ENCODE data around the gene TMEM144. TPM values are rescaled to one million over a fixed set of nuclear protein-coding genes. Genes with fewer than 3 reads are reported as not detected.

The TMEM144 gene
- total RNA-seq, 1 experiment from 2014 or later, result 3.4 TPM

- no peak overlapping the region for H4K8ac ChIP-seq (replicated peaks; ENCODE audit: insufficient read length, low read depth, low read length)
- H2AK5ac ChIP-seq (ENCODE audit: insufficient read length, low read length), result no peak overlapping the region
- no peak overlapping the region for H2BK12ac ChIP-seq (ENCODE audit: insufficient read length, low read depth, low read length)
- H3K27me3 Mint-ChIP-seq (ENCODE audit: low read depth), result no peaks in the 10 kb centered on the region
- H3K18ac ChIP-seq (ENCODE audit: insufficient read length, low read depth, low read length), result no peak overlapping the region
- H2BK120ac ChIP-seq (ENCODE audit: low read depth, low read length, poor library complexity, severe bottlenecking), result no peak overlapping the region
- TF ChIP-seq, protein P1, sequence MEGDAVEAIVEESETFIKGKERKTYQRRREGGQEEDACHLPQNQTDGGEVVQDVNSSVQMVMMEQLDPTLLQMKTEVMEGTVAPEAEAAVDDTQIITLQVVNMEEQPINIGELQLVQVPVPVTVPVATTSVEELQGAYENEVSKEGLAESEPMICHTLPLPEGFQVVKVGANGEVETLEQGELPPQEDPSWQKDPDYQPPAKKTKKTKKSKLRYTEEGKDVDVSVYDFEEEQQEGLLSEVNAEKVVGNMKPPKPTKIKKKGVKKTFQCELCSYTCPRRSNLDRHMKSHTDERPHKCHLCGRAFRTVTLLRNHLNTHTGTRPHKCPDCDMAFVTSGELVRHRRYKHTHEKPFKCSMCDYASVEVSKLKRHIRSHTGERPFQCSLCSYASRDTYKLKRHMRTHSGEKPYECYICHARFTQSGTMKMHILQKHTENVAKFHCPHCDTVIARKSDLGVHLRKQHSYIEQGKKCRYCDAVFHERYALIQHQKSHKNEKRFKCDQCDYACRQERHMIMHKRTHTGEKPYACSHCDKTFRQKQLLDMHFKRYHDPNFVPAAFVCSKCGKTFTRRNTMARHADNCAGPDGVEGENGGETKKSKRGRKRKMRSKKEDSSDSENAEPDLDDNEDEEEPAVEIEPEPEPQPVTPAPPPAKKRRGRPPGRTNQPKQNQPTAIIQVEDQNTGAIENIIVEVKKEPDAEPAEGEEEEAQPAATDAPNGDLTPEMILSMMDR (conservative IDR thresholded peaks at IDR 0.05), result no peak
- peaks cover 4 to 8% (median 7%) of the 10 kb centered on the region in 3 experiments; a peak in 5 of 7 replicates for H3K36me3 Mint-ChIP-seq (ENCODE audit: insufficient read depth in 1 of 3, low read depth in 3 of 3)
- DNase-seq, result no peak
- H4K5ac ChIP-seq (ENCODE audit: insufficient read length, low read depth, low read length), result no peak overlapping the region
- no peak overlapping the region for H3K4me3 Mint-ChIP-seq
- no peak overlapping the region for H3K27ac ChIP-seq (ENCODE audit: insufficient read length, low read depth, low read length)
- H3K23ac ChIP-seq (ENCODE audit: insufficient read length, low read depth, low read length), result no peak overlapping the region
- WGBS (ENCODE audit: extremely low coverage, insufficient read length, low lambda C conversion rate), result no CpG with 5 or more reads among the region's 3 CpGs
- H3K4ac ChIP-seq (ENCODE audit: low read depth, low read length), result no peak overlapping the region
- peaks cover 0 to 2% of the 10 kb centered on the region in 2 experiments; a peak in 1 of 4 replicates for H3K4me1 Mint-ChIP-seq
- H2BK20ac ChIP-seq (ENCODE audit: low read depth, low read length, poor library complexity, severe bottlenecking), result no peak overlapping the region
- H3K4me1 ChIP-seq (ENCODE audit: insufficient read depth, low read length), result no peaks in the 10 kb centered on the region
- H3K4me2 ChIP-seq (ENCODE audit: insufficient read depth, insufficient read length, low read length), result no peak overlapping the region
- H3K14ac ChIP-seq (ENCODE audit: insufficient read depth, low read length), result no peak overlapping the region
- H4K91ac ChIP-seq (ENCODE audit: insufficient read length, low read depth, low read length), result no peak overlapping the region
- H2BK15ac ChIP-seq (ENCODE audit: low read depth, low read length), result no peak overlapping the region
- H3K9me3 ChIP-seq (ENCODE audit: control insufficient read depth, low read depth, low read length), result no peaks in the 10 kb centered on the region
- no peaks in the 10 kb centered on the region for H3K23me2 ChIP-seq (ENCODE audit: insufficient read length, low read depth, low read length, poor library complexity, severe bottlenecking)
- H3K56ac ChIP-seq (ENCODE audit: insufficient read length, low read depth, low read length), result no peak overlapping the region
- H3K9ac ChIP-seq (ENCODE audit: extremely low read depth, insufficient read length, low read length), result no peak overlapping the region
- H3T11ph ChIP-seq (ENCODE audit: low read length), result no peak overlapping the region
- H2BK5ac ChIP-seq (ENCODE audit: insufficient read length, low read length), result no peak overlapping the region
- no peaks in the 10 kb centered on the region for H3K79me2 ChIP-seq (ENCODE audit: insufficient read depth, low read length)
- H3K27me3 ChIP-seq (ENCODE audit: insufficient read depth, low read length), result no peaks in the 10 kb centered on the region
- peaks cover 8 to 13% of the 10 kb centered on the region in 2 experiments; a peak in 3 of 5 replicates for H3K9me3 Mint-ChIP-seq
- H3K79me1 ChIP-seq (ENCODE audit: insufficient read depth, low read depth, low read length, poor library complexity, severe bottlenecking), result no peaks in the 10 kb centered on the region
- no peaks in the 10 kb centered on the region for H4K20me1 ChIP-seq (ENCODE audit: control insufficient read depth, insufficient read depth, insufficient read length)
- H2AFZ ChIP-seq (ENCODE audit: low read length), result no peak overlapping the region
- H3K27ac Mint-ChIP-seq, result no peak overlapping the region
These were observed 89.7 kb downstream of the TMEM144 start for GRCh38 chr4:158300012-158300411.

All from H9 (cell line).